A549 (cell line): ENCODE data around the gene FRY. TPM values are rescaled to one million over a fixed set of nuclear protein-coding genes. Genes with fewer than 3 reads are reported as not detected.

Experiments used
- ATAC-seq, 2 experiments: fragments of 200-7000 bp in 1 of 2; fragments of >200 bp in 1 of 2; cut with Nextera tagmentation in 1 of 2; cut with Tn5 transposase in 1 of 2; 3 replicates each; pipeline versions ENCODE4 v1.8.0 to v1.9.1; 2018 to 2020; ENCODE audit warnings: mild to moderate bottlenecking in 1 of 2, moderate library complexity in 1 of 2
- CTCF ChIA-PET: fragments of 300-600 bp; sonication (Branson Sonifier 250); formaldehyde crosslinking; extraction: SDS; loops from one replicate; lab custom pipeline; 2021; ENCODE audit warnings: antibody characterized with exemption, inconsistent platforms; lab: Yijun Ruan, JAX
- POLR2A ChIA-PET: fragments of 350-600 bp; formaldehyde crosslinking; extraction: SDS; loops from one replicate; lab custom pipeline; 2021; ENCODE audit warnings: antibody characterized with exemption, inconsistent platforms; lab: Yijun Ruan, JAX
- DNase-seq, 2 experiments: peaks; one replicate each; pipeline versions ENCODE4 v3.0.0 to v3.0.0-alpha.2; 2011 to 2016; ENCODE audit warnings: low read depth in 1 of 2, low spot score in 1 of 2
- FAIRE-seq: peaks from 2 replicates; lab custom pipeline; 2011; peaks lifted over from hg19 to GRCh38; lab: Jason Lieb, UNC
- H3K27ac ChIP-seq, 2 experiments: fragments of >200 bp; sonication (Bioruptor Twin); formaldehyde crosslinking; 3 replicates each; pipeline ENCODE4 v1.5.1; 2016 to 2017
- H3K4me1 ChIP-seq: fragments of >200 bp; sonication (Bioruptor Twin); formaldehyde crosslinking; 3 replicates; pipeline ENCODE4 v1.6.1; 2016
- H3K4me2 ChIP-seq: fragments of >200 bp; sonication (Bioruptor Twin); formaldehyde crosslinking; 3 replicates; pipeline ENCODE4 v1.6.1; 2016
- H3K4me3 ChIP-seq: fragments of >200 bp; sonication (Bioruptor Twin); formaldehyde crosslinking; 3 replicates; pipeline ENCODE4 v1.5.1; 2016
- H3K9me3 ChIP-seq: fragments of >200 bp; sonication (Bioruptor Twin); formaldehyde crosslinking; 3 replicates; pipeline ENCODE4 v1.6.1; 2016
- BHLHE40 ChIP-seq: IDR thresholded peaks from 2 replicates; pipeline ENCODE4 v1.6.1; 2012; ENCODE audit warnings: low read depth, low read length, inconsistent platforms
- CBX8 ChIP-seq: fragments of 200-600 bp; sonication (generic); IDR thresholded peaks from 2 replicates; pipeline ENCODE4 v1.6.1; 2016
- CEBPB ChIP-seq, 2 experiments: fragments of >200 bp in 1 of 2; sonication (Bioruptor Twin) in 1 of 2; formaldehyde crosslinking in 1 of 2; IDR thresholded peaks; 2 replicates each; pipeline ENCODE4 v1.6.1; 2012 to 2016
- CHD2 ChIP-seq: fragments of 150-350 bp; IDR thresholded peaks from 2 replicates; pipeline ENCODE4 v1.6.1; 2014; ENCODE audit warnings: low read length; ENCODE audit not compliant: partially characterized antibody
- CHD4 ChIP-seq: fragments of 200-600 bp; sonication (generic); IDR thresholded peaks from 2 replicates; pipeline ENCODE4 v1.6.1; 2016; ENCODE audit warnings: antibody characterized with exemption, mild to moderate bottlenecking, borderline replicate concordance
- EHF ChIP-seq: fragments of 250-450 bp; sonication (Bioruptor Pico); IDR thresholded peaks from 2 replicates; pipeline ENCODE4 v1.5.0; 2020; ENCODE audit warnings: mild to moderate bottlenecking
- EHMT2 ChIP-seq: fragments of 200-600 bp; sonication (generic); IDR thresholded peaks from 2 replicates; pipeline ENCODE4 v1.6.1; 2016; ENCODE audit warnings: antibody characterized with exemption, low read depth, mild to moderate bottlenecking, moderate library complexity
- FOSB ChIP-seq: fragments of 250-450 bp; sonication (Bioruptor Pico); IDR thresholded peaks from 2 replicates; pipeline ENCODE4 v1.5.0; 2020; ENCODE audit warnings: mild to moderate bottlenecking, moderate library complexity
- GATA3 ChIP-seq: IDR thresholded peaks from 2 replicates; pipeline ENCODE4 v1.6.1; 2012; ENCODE audit warnings: borderline replicate concordance
- HOXB5 ChIP-seq: fragments of 250-450 bp; sonication (Bioruptor Pico); IDR thresholded peaks from 2 replicates; pipeline ENCODE4 v1.5.0; 2020; ENCODE audit warnings: mild to moderate bottlenecking, moderate library complexity
- JUN ChIP-seq, 2 experiments: fragments of >200 bp; sonication (Bioruptor Twin); formaldehyde crosslinking; IDR thresholded peaks; 2 replicates in 1 of 2; 3 replicates in 1 of 2; pipeline ENCODE4 v1.6.1; 2016 to 2017
- JUNB ChIP-seq: fragments of >200 bp; sonication (Bioruptor Twin); formaldehyde crosslinking; IDR thresholded peaks from 2 replicates; pipeline ENCODE4 v1.6.1; 2016
- KDM5A ChIP-seq: fragments of 200-600 bp; sonication (generic); IDR thresholded peaks from 2 replicates; pipeline ENCODE4 v1.6.1; 2016; ENCODE audit warnings: antibody characterized with exemption, mild to moderate bottlenecking
- NFE2L2 ChIP-seq: fragments of 150-350 bp; conservative IDR thresholded peaks from 2 replicates; pipeline ENCODE4 v1.6.1; 2014; ENCODE audit warnings: low read length
- NPAS2 ChIP-seq: fragments of 250-450 bp; sonication (Bioruptor Pico); IDR thresholded peaks from 2 replicates; pipeline ENCODE4 v1.8.0; 2022; ENCODE audit warnings: mild to moderate bottlenecking, moderate library complexity, borderline replicate concordance
- NR3C1 ChIP-seq: fragments of >200 bp; sonication (Bioruptor Twin); formaldehyde crosslinking; IDR thresholded peaks from 3 replicates; pipeline ENCODE4 v1.6.1; 2017
- POLR2AphosphoS2 ChIP-seq: conservative IDR thresholded peaks from 2 replicates; pipeline ENCODE4 v1.6.1; 2012; ENCODE audit warnings: low read length, improper control_type of control experiment, inconsistent platforms
- RAD21 ChIP-seq, 2 experiments: fragments of >200 bp in 1 of 2; sonication (Bioruptor Twin) in 1 of 2; formaldehyde crosslinking in 1 of 2; IDR thresholded peaks in 1 of 2; conservative IDR thresholded peaks in 1 of 2; 2 replicates in 1 of 2; 3 replicates in 1 of 2; pipeline ENCODE4 v1.6.1; 2012 to 2018; ENCODE audit warnings: inconsistent platforms in 1 of 2
- RARB ChIP-seq: fragments of 250-450 bp; sonication (Bioruptor Pico); IDR thresholded peaks from 2 replicates; pipeline ENCODE4 v1.8.0; 2021; ENCODE audit warnings: mild to moderate bottlenecking, moderate library complexity
- RNF2 ChIP-seq: fragments of 200-600 bp; sonication (generic); IDR thresholded peaks from 2 replicates; pipeline ENCODE4 v1.6.1; 2016; ENCODE audit warnings: low read depth, mild to moderate bottlenecking, antibody characterized with exemption, moderate library complexity, borderline replicate concordance
- SMC3 ChIP-seq: fragments of >200 bp; sonication (Bioruptor Twin); formaldehyde crosslinking; IDR thresholded peaks from 3 replicates; pipeline ENCODE4 v1.6.1; 2018; ENCODE audit warnings: inconsistent platforms
- SREBF2 ChIP-seq: fragments of 450-650 bp; IDR thresholded peaks from 2 replicates; pipeline ENCODE4 v1.6.1; 2014; ENCODE audit warnings: mild to moderate bottlenecking, moderate library complexity
- TP53 ChIP-seq: fragments of 250-450 bp; sonication (Bioruptor Pico); IDR thresholded peaks from 2 replicates; pipeline ENCODE4 v1.5.0; 2021; ENCODE audit warnings: mild to moderate bottlenecking, moderate library complexity
- ZC3H11A ChIP-seq: fragments of 450-650 bp; IDR thresholded peaks from 2 replicates; pipeline ENCODE4 v1.6.1; 2014; ENCODE audit warnings: antibody characterized with exemption, mild to moderate bottlenecking
- ZFP36 ChIP-seq: fragments of 450-650 bp; IDR thresholded peaks from 2 replicates; pipeline ENCODE4 v1.6.1; 2014; ENCODE audit warnings: borderline replicate concordance; ENCODE audit not compliant: partially characterized antibody
- ZNF302 ChIP-seq: fragments of 250-450 bp; sonication (Bioruptor Pico); IDR thresholded peaks from 2 replicates; pipeline ENCODE4 v1.9.0; 2021; ENCODE audit warnings: inconsistent platforms, mild to moderate bottlenecking, moderate library complexity
- ZSCAN20 ChIP-seq: fragments of 250-450 bp; sonication (Bioruptor Pico); IDR thresholded peaks from 2 replicates; pipeline ENCODE4 v1.8.0; 2022; ENCODE audit warnings: mild to moderate bottlenecking, moderate library complexity
- WGBS: methylation state at CpG from one replicate; pipeline ENCODE4 v1.1.6; 2017; ENCODE audit errors: missing lambda C conversion rate; 5-methylcytosine and 5-hydroxymethylcytosine counted together
- polyA plus RNA-seq, 4 experiments: library from polyadenylated mRNA; depleted of rRNA in 3 of 4; stranded (reverse); fragments of >200 nt; fragmentation: RNase III in 1 of 4; extraction: RNeasy Plus Mini Kit Qiagen cat#74134 plus additional on column Dnase treatment in 1 of 4; gene quantifications; 2 replicates in 3 of 4; 3 replicates in 1 of 4; pipeline ENCODE4 v1.2.3, GENCODE V29; 2011 to 2017
- TF ChIP-seq, protein P1 (sequence below): fragments of 150-350 bp; IDR thresholded peaks from 2 replicates; pipeline ENCODE4 v1.6.1; 2014; ENCODE audit warnings: low read depth, mild to moderate bottlenecking, low read length
- TF ChIP-seq, protein P2 (sequence below): fragments of >200 bp; sonication (Bioruptor Twin); formaldehyde crosslinking; IDR thresholded peaks from 2 replicates; pipeline ENCODE4 v1.6.1; 2016
- TF ChIP-seq, protein P3 (sequence below): fragments of >200 bp; sonication (Bioruptor Twin); formaldehyde crosslinking; IDR thresholded peaks from 3 replicates; pipeline ENCODE4 v1.5.1; 2016
- TF ChIP-seq, protein P4 (sequence below): fragments of >200 bp; sonication (Bioruptor Twin); formaldehyde crosslinking; IDR thresholded peaks from 3 replicates; pipeline ENCODE4 v1.6.1; 2016

The FRY gene
- polyA plus RNA-seq, 2 of the 4 experiments (the other 2 are of a cell fraction) = 0.08 to 0.26 TPM

DNA sequence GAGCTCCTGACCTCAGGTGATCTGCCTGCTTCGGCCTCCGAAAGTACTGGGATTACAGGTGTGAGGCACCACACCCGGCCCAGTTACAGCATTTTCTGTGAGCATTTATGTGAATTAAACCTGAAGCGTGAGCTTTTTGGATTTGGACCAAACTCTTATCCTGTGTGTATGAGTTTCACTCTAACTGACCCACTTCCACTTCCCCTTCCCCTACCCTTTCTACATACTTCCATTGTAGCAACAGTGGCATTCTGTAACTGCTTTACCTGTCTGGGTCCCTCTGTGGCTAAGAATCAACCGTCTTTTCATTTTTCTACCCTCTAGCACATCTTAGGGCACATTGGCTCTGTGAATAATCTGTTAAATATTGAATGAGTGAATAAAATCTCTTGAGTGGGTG, 16.2 kb downstream of the FRY start (continued):
- TF ChIP-seq, protein P1, sequence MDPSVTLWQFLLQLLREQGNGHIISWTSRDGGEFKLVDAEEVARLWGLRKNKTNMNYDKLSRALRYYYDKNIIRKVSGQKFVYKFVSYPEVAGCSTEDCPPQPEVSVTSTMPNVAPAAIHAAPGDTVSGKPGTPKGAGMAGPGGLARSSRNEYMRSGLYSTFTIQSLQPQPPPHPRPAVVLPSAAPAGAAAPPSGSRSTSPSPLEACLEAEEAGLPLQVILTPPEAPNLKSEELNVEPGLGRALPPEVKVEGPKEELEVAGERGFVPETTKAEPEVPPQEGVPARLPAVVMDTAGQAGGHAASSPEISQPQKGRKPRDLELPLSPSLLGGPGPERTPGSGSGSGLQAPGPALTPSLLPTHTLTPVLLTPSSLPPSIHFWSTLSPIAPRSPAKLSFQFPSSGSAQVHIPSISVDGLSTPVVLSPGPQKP = no peak
- TF ChIP-seq NPAS2 (CRISPR knock-in tag) (no peak), TP53 (CRISPR knock-in tag) (no peak), CHD2 (no peak)

DNA sequence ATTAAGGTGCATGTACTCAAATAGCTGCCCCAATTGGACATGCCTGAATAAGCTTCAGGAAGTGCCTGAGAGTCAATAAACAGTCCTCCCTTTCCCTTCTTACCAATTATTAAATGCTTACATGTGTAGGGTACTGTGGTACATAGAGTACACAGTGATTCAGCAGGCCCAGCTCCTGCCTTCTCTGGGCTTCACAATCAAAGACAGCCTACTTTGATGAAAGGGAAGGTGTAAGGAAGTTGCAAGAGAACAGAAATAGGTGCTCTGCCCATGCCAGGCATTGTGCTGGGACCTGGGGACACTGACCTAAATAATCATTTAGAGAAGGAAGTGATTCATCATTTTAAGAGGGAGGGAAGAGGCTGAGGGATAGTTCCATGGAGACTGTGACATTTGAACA, 17.2 kb downstream of the FRY start:
- no peak for ATAC-seq
- no peak overlapping the region for H3K4me2 ChIP-seq
- no peak for FAIRE-seq

DNA sequence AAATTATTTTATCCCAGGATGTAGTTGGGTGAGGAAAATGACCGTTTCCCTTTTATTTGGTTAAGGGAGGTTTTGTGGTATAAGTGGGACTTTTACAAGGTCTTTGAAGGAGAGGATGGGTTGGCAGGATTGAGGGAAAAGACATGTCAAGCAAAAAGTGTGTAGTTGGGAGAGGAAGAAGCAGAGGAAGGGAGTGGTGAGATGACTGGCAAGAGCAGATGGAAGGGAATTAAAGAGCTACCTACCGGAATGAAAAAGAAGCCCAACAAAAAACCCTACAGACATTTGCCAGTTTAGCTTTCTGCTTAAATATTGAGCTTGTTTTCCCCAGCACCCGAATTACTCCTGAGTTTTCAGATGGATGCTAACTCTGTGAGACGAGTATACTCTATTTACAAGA, 19.6 kb downstream of the FRY start:
- no peak overlapping the region for H3K4me3 ChIP-seq
- no peak for DNase-seq
- CTCF ChIA-PET = interaction anchor here (1.3 to 1.8 kb wide), 3 partner anchors 13 to 26 kb away, joined by 3 to 4 read pairs (median 3); no protein-coding TSS in a partner anchor
- POLR2A ChIA-PET = no interaction called here
- WGBS = 31% methylated on average over 4 of the region's 4 CpGs
- no peak for ATAC-seq
- H3K4me1 ChIP-seq = no peaks in the 10 kb centered on the region
- no peaks in the 10 kb centered on the region for H3K9me3 ChIP-seq
- FAIRE-seq = no peak
- H3K4me2 ChIP-seq = no peak overlapping the region
- H3K27ac ChIP-seq = no peak overlapping the region
- TF ChIP-seq EHF (CRISPR knock-in tag) (no peak), ZC3H11A (no peak), GATA3 (no peak), BHLHE40 (no peak)
- TF ChIP-seq, protein P2, sequence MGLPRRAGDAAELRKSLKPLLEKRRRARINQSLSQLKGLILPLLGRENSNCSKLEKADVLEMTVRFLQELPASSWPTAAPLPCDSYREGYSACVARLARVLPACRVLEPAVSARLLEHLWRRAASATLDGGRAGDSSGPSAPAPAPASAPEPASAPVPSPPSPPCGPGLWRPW = no peak
- TF ChIP-seq, all 56 proteins: peak for 0

More for the DNA sequence above, 17.2 kb downstream of the FRY start:
- TF ChIP-seq, protein P3, sequence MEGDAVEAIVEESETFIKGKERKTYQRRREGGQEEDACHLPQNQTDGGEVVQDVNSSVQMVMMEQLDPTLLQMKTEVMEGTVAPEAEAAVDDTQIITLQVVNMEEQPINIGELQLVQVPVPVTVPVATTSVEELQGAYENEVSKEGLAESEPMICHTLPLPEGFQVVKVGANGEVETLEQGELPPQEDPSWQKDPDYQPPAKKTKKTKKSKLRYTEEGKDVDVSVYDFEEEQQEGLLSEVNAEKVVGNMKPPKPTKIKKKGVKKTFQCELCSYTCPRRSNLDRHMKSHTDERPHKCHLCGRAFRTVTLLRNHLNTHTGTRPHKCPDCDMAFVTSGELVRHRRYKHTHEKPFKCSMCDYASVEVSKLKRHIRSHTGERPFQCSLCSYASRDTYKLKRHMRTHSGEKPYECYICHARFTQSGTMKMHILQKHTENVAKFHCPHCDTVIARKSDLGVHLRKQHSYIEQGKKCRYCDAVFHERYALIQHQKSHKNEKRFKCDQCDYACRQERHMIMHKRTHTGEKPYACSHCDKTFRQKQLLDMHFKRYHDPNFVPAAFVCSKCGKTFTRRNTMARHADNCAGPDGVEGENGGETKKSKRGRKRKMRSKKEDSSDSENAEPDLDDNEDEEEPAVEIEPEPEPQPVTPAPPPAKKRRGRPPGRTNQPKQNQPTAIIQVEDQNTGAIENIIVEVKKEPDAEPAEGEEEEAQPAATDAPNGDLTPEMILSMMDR = no peak
- TF ChIP-seq EHMT2 = no peak
- TF ChIP-seq BHLHE40 = no peak
- no peak for TF ChIP-seq RNF2
- no peak for TF ChIP-seq NFE2L2
- no peak for TF ChIP-seq JUNB
- no peak for TF ChIP-seq JUN (IDR thresholded peaks at IDR 0.05)
- TF ChIP-seq ZSCAN20 (CRISPR knock-in tag) = no peak
- no peak for TF ChIP-seq ZC3H11A
- TF ChIP-seq ZNF302 (CRISPR knock-in tag) = no peak
- TF ChIP-seq CEBPB (IDR thresholded peaks at IDR 0.05) = no peak
- ChIA-PET POLR2A (no interaction called here), CTCF (no interaction called here)
- no peak overlapping the region for H3K4me3 ChIP-seq
- H3K4me1 ChIP-seq = no peaks in the 10 kb centered on the region
- no peak overlapping the region for H3K27ac ChIP-seq
- DNase-seq = no peak
- H3K9me3 ChIP-seq = no peaks in the 10 kb centered on the region

DNA sequence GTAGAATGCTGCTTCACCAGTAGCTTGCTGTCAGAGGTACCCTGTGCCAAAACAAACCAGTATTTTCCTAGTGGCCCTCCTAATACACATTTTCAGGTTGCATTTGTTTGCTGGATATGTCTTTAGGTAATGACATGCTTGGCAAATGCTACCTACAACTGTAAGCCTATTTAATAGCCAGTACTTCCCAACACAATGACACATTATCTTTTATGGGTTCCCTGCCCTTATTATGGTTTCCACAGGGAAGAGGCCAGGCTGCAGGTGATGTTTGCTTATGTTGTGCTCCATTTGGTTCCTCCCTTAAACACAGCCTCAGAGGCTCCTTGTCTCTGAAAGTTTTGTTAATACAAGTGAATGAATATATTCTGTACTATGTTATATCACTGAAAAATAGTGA, 24.7 kb downstream of the FRY start:
- CTCF ChIA-PET = no interaction called here
- no peak for ATAC-seq
- POLR2A ChIA-PET = no interaction called here
- Histone ChIP-seq H3K4me3 (no peak overlapping the region), H3K9me3 (no peaks in the 10 kb centered on the region), H3K4me2 (no peak overlapping the region), H3K4me1 (no peaks in the 10 kb centered on the region), H3K27ac (no peak overlapping the region)
- FAIRE-seq = no peak
- no peak for DNase-seq
- no peak for TF ChIP-seq FOSB (CRISPR knock-in tag)
- TF ChIP-seq POLR2AphosphoS2 = no peak
- TF ChIP-seq KDM5A = no peak
- TF ChIP-seq CBX8 = no peak
- TF ChIP-seq HOXB5 (CRISPR knock-in tag) = no peak
- TF ChIP-seq ZFP36 = no peak
- no peak for TF ChIP-seq RARB
- no peak for TF ChIP-seq ZC3H11A
- no peak for TF ChIP-seq EHMT2
- TF ChIP-seq NR3C1 = no peak
- no peak for TF ChIP-seq CHD4
- TF ChIP-seq, protein P4, sequence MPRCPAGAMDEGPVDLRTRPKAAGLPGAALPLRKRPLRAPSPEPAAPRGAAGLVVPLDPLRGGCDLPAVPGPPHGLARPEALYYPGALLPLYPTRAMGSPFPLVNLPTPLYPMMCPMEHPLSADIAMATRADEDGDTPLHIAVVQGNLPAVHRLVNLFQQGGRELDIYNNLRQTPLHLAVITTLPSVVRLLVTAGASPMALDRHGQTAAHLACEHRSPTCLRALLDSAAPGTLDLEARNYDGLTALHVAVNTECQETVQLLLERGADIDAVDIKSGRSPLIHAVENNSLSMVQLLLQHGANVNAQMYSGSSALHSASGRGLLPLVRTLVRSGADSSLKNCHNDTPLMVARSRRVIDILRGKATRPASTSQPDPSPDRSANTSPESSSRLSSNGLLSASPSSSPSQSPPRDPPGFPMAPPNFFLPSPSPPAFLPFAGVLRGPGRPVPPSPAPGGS = no peak
- no peak for TF ChIP-seq RAD21 (conservative IDR thresholded peaks at IDR 0.05 in 1 of 2, IDR thresholded peaks at IDR 0.05 in 1 of 2)
- TF ChIP-seq SREBF2 = no peak
- TF ChIP-seq JUN (IDR thresholded peaks at IDR 0.05) = no peak
- TF ChIP-seq SMC3 = no peak
